Skeletal muscle tissue (tissue), 4 donors: ENCODE measurements around the gene TNNT1. TPM values are rescaled to one million over a fixed set of nuclear protein-coding genes. Genes with fewer than 3 reads are reported as not detected.

Experiments
- H3K27ac ChIP-seq: one replicate; pipeline ENCODE4 v1.7.0; 2013; ENCODE audit warnings: mild to moderate bottlenecking, low read depth, low read length, inconsistent platforms
- H3K27me3 ChIP-seq, 3 donors: one replicate each; pipeline ENCODE4 v1.7.0; 2013; ENCODE audit warnings: low read length in 3 of 3; ENCODE audit not compliant: control insufficient read depth in 3 of 3, insufficient read depth in 3 of 3
- H3K36me3 ChIP-seq, 3 donors: one replicate each; pipeline ENCODE4 v1.7.0; 2013; ENCODE audit warnings: low read length in 3 of 3; ENCODE audit not compliant: control insufficient read depth in 3 of 3, insufficient read depth in 3 of 3
- H3K4me1 ChIP-seq, 3 donors: one replicate each; pipeline ENCODE4 v1.7.0; 2013; ENCODE audit warnings: low read length in 3 of 3, mild to moderate bottlenecking in 3 of 3; ENCODE audit not compliant: control insufficient read depth in 3 of 3, insufficient read depth in 3 of 3
- H3K4me3 ChIP-seq, 3 donors: one replicate each; pipeline ENCODE4 v1.7.0; 2013; ENCODE audit warnings: low read length in 3 of 3
- H3K9ac ChIP-seq, 3 donors: one replicate each; pipeline ENCODE4 v1.7.0; 2013; ENCODE audit warnings: low read length in 3 of 3, mild to moderate bottlenecking in 3 of 3, moderate library complexity in 2 of 3, low read depth in 1 of 3
- H3K9me3 ChIP-seq, 3 donors: one replicate each; pipeline ENCODE4 v1.7.0; 2013; ENCODE audit warnings: low read length in 3 of 3; ENCODE audit not compliant: control insufficient read depth in 3 of 3
- total RNA-seq: library from RNA; depleted of rRNA; stranded (reverse); fragments of >200 nt; gene quantifications from one replicate; pipeline ENCODE4 v1.2.3, GENCODE V29; 2014
- donor health status: Osteomylitis.

Gene TNNT1, protein sequence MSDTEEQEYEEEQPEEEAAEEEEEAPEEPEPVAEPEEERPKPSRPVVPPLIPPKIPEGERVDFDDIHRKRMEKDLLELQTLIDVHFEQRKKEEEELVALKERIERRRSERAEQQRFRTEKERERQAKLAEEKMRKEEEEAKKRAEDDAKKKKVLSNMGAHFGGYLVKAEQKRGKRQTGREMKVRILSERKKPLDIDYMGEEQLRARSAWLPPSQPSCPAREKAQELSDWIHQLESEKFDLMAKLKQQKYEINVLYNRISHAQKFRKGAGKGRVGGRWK
- 540 TPM for total RNA-seq

DNA sequence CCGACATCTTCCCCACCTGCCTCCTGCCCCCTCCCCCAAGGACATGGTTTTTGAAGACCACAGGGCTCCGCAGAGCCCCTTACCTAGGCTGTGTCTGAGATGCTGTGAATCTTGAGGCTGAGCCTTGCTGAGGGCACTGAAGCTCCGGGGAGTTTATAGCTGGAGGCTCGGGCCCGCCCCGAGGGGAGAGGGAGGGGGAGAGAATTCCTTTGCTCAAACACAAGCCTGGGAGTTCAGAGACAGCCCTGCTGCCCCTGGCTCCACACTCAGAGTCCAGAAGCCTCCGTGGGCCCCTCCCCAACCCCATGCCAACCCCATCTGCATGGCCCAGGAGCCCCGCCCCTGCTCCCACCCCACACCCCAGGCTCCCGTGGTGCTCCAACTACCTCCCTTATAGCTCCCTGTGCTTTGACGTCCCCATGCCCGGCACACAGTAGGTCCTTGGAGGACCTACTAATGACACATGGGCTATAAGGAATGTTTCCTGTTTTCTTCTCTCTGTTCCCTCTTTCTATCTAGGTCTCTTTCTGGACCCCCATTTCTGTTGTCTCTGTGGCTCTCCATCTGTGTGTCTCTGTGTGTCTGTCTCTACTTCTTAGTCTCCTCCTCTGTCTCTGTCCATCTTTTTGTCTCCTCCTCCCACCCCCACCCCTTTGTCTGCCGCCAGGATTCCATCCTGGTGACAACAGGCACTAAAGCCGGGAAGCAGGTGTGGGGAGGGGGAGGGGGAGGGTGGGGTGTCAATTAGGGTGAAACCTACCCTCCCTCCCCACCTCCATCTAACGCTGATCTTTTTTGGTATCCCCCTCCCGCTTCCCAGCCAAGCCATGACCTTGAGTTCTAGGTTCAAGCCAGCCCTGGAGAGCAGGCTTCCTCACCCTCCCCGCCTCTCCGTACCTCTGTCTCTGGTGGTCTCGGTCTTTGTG is at the start of gene TNNT1:
TSS of gene TNNT1 (minus strand) at position 129 of the 926 bp plus-strand sequence. CDS start 2,049 bp downstream, outside the sequence.
- Histone ChIP-seq H3K4me1 (peaks cover 4 to 21% (median 13%) of the 10 kb centered on the region in 3 donors), H3K27me3 (peaks cover 19 to 29% (median 22%) of the 10 kb centered on the region in 3 donors), H3K9me3 (no peaks in the 10 kb centered on the region), H3K27ac (peak within 1 kb of the TSS; percentile 96), H3K9ac (peak within 1 kb of the TSS; percentile 73 to 94 (median 82)), H3K36me3 (peaks cover 0 to 26% (median 9%) of the 10 kb centered on the region in 3 donors), H3K4me3 (peak within 1 kb of the TSS; percentile 67 to 85 (median 70))

DNA sequence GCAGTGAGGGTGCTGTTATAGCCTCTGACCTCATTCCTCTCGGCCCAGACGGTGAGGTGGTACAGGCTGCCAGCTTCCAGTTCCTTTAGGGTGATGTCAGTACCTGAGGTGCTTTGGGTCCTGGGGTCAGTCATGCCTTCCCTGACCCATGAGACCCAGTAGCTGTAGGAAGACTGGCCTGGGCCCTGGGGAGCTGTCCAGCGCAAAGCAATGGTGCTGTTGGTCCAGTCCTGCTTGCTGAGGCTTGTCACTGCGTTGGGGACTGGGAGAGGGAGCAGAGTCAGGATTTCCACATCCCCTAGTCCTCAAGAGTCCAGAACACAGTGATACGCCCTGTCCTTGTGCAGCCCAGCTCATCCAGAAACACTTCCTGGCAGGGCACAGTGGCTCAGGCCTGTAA is 49.6 kb upstream of the TNNT1 start:
- Histone ChIP-seq H3K9ac (no peak overlapping the region), H3K4me1 (no peaks in the 10 kb centered on the region), H3K27ac (no peak overlapping the region), H3K36me3 (no peaks in the 10 kb centered on the region), H3K27me3 (peaks cover 0 to 15% (median 9%) of the 10 kb centered on the region in 3 donors), H3K4me3 (no peak overlapping the region), H3K9me3 (no peaks in the 10 kb centered on the region)

DNA sequence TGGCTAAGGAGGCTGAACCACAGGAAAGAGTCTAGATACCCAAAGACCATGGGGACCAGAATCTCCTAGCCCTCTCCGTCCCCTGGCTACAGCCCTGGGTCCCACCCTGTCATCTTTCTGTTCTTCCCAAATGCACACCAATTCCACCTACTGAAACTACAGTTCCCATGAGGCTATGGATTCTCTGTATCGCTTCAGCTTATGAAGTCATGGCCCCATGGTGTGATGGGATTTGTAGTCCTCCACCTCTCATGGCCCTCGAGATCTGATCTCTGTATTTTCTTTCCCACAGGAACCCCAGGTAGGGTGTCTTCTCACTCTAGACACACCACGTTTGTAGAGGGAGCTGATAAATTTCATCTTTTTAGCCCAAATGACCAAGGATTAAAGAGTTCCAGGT is 48.5 kb upstream of the TNNT1 start:
- H3K36me3 ChIP-seq = no peaks in the 10 kb centered on the region
- no peaks in the 10 kb centered on the region for H3K4me1 ChIP-seq
- no peaks in the 10 kb centered on the region for H3K9me3 ChIP-seq
- H3K9ac ChIP-seq = no peak overlapping the region
- H3K4me3 ChIP-seq = no peak overlapping the region
- peaks cover 0 to 15% (median 8%) of the 10 kb centered on the region in 3 donors for H3K27me3 ChIP-seq
- no peak overlapping the region for H3K27ac ChIP-seq

DNA sequence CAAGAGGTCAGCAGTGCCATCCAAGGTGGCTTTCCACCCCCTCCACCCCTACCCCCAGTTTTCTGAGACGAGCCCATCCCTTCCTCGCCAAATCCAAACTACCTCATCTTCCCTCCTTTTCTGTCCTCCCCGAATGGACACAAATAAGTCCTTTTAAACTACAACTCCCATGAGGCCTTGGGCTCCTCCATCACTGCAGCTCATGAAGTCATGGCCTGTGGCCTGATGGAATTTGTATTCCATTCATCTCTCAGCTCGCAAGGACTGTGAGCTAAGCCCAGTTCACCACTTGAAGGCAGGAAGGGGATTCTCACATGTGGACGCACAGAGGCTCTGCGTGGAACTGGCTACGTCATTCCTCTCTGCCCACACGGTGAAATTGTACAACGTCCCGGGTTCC is 47.8 kb upstream of the TNNT1 start:
- Histone ChIP-seq H3K9ac (no peak overlapping the region), H3K9me3 (no peaks in the 10 kb centered on the region), H3K27me3 (peaks cover 0 to 15% (median 8%) of the 10 kb centered on the region in 3 donors), H3K36me3 (no peaks in the 10 kb centered on the region), H3K27ac (no peak overlapping the region), H3K4me1 (no peaks in the 10 kb centered on the region), H3K4me3 (no peak overlapping the region)

DNA sequence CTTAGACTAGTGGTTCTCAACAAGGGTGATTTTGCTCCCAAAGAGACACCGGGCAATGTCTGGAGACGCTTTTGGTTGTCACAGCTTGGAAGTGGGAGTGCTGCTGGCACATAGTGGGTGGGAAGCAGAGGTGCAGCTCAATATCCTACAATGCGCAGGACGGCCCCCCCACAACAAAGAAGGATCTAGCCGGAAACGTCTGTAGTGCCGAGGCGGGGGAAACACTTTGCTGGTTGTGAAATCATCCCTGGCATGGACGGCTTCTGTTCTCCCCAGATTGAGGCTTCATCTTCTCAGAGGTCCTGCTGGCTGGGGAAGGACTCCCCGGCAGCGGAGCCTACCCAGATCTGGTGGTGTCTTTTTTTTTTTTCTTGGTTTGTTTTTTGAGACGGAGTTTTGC is 44.5 kb upstream of the TNNT1 start:
- peaks cover 0 to 14% (median 8%) of the 10 kb centered on the region in 3 donors for H3K27me3 ChIP-seq
- no peak overlapping the region for H3K9ac ChIP-seq
- H3K27ac ChIP-seq = no peak overlapping the region
- no peaks in the 10 kb centered on the region for H3K9me3 ChIP-seq
- H3K4me3 ChIP-seq = no peak overlapping the region
- no peaks in the 10 kb centered on the region for H3K36me3 ChIP-seq
- no peaks in the 10 kb centered on the region for H3K4me1 ChIP-seq

DNA sequence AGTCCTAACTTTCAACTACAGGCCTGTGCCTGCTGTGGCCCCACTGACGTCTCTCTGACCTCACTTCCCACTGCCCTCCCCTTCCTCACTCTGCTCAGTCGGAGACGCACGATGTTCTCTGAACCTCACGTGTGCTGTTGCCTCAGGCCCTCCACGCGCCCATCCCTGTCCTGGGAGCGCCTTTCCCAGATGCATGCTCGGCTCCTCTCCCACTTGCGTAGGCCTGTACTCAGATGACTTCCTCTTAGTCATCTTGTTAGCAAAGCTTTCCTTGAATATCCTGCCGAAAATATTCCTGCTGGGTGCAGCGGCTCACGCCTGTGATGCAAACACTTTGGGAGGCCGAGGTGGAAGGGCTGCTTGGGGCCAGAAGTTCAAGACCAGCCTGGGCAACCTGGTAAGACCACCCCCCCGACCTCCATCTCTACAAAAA is 40.4 kb upstream of the TNNT1 start:
- H3K9me3 ChIP-seq = no peaks in the 10 kb centered on the region
- no peak overlapping the region for H3K4me3 ChIP-seq
- no peak overlapping the region for H3K27ac ChIP-seq
- H3K4me1 ChIP-seq = no peaks in the 10 kb centered on the region
- H3K27me3 ChIP-seq = peaks cover 11 to 24% (median 21%) of the 10 kb centered on the region in 3 donors
- H3K9ac ChIP-seq = no peak overlapping the region
- H3K36me3 ChIP-seq = no peaks in the 10 kb centered on the region

DNA sequence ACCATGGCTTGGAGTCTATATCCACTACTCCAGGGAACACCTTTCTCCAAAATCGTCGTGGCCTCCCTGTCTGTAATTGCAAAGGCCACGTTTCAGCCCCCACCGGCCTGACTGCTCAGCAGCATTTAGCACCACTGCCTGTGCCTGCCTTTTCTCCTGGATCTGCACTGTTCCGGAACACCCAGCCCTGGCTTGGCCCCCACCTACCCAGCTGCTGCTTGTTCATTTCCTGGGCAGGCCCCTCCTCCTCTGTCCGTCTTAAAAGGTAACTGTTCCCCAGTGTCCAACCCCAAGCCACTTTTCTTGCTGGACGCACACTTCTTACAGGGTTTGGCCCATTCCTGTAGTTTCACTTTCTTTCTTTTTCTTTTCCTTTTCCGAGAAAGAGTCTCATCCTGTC is 39.6 kb upstream of the TNNT1 start:
- no peak overlapping the region for H3K9ac ChIP-seq
- peaks cover 11 to 24% (median 23%) of the 10 kb centered on the region in 3 donors for H3K27me3 ChIP-seq
- H3K9me3 ChIP-seq = no peaks in the 10 kb centered on the region
- no peak overlapping the region for H3K27ac ChIP-seq
- no peaks in the 10 kb centered on the region for H3K36me3 ChIP-seq
- no peak overlapping the region for H3K4me3 ChIP-seq
- no peaks in the 10 kb centered on the region for H3K4me1 ChIP-seq

DNA sequence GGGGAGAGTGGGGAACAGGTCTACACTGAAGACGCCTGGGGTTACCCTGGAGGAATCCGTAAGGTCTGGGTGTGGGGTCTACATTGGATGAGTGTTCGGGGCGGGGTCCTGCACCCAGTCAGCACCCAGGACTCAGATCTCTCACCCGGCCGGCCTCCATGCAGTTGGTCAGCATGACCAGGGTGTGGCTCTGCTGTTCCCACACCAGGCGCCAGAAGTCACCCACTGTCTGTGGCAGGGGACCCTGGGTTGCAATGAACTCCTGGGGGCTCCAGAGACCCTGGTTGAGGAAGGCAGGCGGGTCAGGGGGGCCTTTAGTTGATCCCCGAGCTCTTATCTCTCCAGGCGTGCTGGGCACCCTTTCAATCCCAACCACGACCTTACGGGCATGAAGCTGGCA is 37.1 kb upstream of the TNNT1 start:
- Histone ChIP-seq H3K27ac (no peak overlapping the region), H3K27me3 (peaks cover 22 to 38% (median 28%) of the 10 kb centered on the region in 3 donors), H3K36me3 (no peaks in the 10 kb centered on the region), H3K9ac (no peak overlapping the region), H3K9me3 (no peaks in the 10 kb centered on the region), H3K4me3 (no peak overlapping the region), H3K4me1 (no peaks in the 10 kb centered on the region)

DNA sequence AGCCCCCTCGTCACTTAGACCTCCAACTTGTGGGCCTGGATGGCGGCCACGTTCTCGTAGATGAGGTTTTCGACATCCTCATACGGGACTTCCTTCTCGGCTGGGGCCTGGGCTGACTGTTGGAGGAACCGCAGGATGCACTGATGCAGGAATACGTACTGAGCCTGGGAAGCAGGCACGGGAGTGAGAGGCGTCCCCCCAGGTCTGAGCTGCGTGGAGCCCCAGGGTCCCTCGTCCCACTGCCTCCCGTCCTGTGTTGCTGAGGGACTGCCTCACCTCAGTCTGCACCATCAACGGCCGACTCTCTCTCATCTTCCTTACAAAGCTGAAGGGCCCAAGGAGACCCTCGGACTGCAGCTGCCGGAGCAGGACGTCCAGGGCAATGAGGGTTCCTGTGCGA is 32.7 kb upstream of the TNNT1 start:
- Histone ChIP-seq H3K4me3 (no peak overlapping the region), H3K9ac (no peak overlapping the region), H3K9me3 (no peaks in the 10 kb centered on the region), H3K4me1 (peaks cover 5 to 7% (median 7%) of the 10 kb centered on the region in 3 donors), H3K36me3 (no peaks in the 10 kb centered on the region), H3K27me3 (peaks cover 61 to 80% (median 63%) of the 10 kb centered on the region in 3 donors), H3K27ac (no peak overlapping the region)
